ENCODE measurements around the gene BUB1.
"Not testable (repeated sequence)": the region's sequence is repeated elsewhere in the genome, so short reads cannot be mapped to it uniquely, and the experiment has no call there.

Gene BUB1

GRCh38 chr2:110702514-110703380 lies 24.9 kb upstream of the BUB1 start:
- Histone ChIP-seq H3K4me3 (no peak overlapping the region), H3K27ac (no peak overlapping the region), H3K4me1 (no peaks in the 10 kb centered on the region), H3K9me3 (no peaks in the 10 kb centered on the region), H3K36me3 (no peaks in the 10 kb centered on the region), H3K27me3 (no peaks in the 10 kb centered on the region)
- TF ChIP-seq CTCF (IDR thresholded peaks at IDR 0.05), result no peak
- no peak for DNase-seq
- intact Hi-C loops (cut with DNase I; ENCODE audit: low total_unique reads), result no loop called here

GRCh38 chr2:110698253-110698652 lies 20.4 kb upstream of the BUB1 start:
- H3K4me3 ChIP-seq; H3K36me3 ChIP-seq; H3K4me1 ChIP-seq; intact Hi-C loops (cut with DNase I; ENCODE audit: low total_unique reads); DNase-seq; H3K27ac ChIP-seq; H3K9me3 ChIP-seq; H3K27me3 ChIP-seq: not testable (repeated sequence)

- H3K27ac ChIP-seq; H3K27me3 ChIP-seq; DNase-seq; intact Hi-C loops (cut with DNase I; ENCODE audit: low total_unique reads); H3K9me3 ChIP-seq; H3K36me3 ChIP-seq; H3K4me1 ChIP-seq; H3K4me3 ChIP-seq: not testable (repeated sequence)
These were observed 17.5 kb upstream of the BUB1 start for GRCh38 chr2:110695146-110695898.

GRCh38 chr2:110691612-110692258 lies 13.9 kb upstream of the BUB1 start:
- no peaks in the 10 kb centered on the region for H3K4me1 ChIP-seq
- no peaks in the 10 kb centered on the region for H3K36me3 ChIP-seq
- DNase-seq, result no peak
- no peak overlapping the region for H3K4me3 ChIP-seq
- H3K27me3 ChIP-seq, result no peaks in the 10 kb centered on the region
- peaks cover 0 to 3% (median 0%) of the 10 kb centered on the region in 3 donors for H3K9me3 ChIP-seq
- intact Hi-C loops (cut with DNase I; ENCODE audit: low total_unique reads), result no loop called here
- H3K27ac ChIP-seq, result no peak overlapping the region
- no peak for TF ChIP-seq CTCF (IDR thresholded peaks at IDR 0.05)

GRCh38 chr2:110690083-110690965 lies 12.5 kb upstream of the BUB1 start:
- Histone ChIP-seq H3K27me3 (no peaks in the 10 kb centered on the region), H3K4me1 (no peaks in the 10 kb centered on the region), H3K27ac (no peak overlapping the region), H3K36me3 (no peaks in the 10 kb centered on the region), H3K9me3 (peaks cover 0 to 3% (median 0%) of the 10 kb centered on the region in 3 donors), H3K4me3 (no peak overlapping the region)
- DNase-seq, result no peak
- intact Hi-C loops (cut with DNase I; ENCODE audit: low total_unique reads), result no loop called here
- no peak for TF ChIP-seq CTCF (IDR thresholded peaks at IDR 0.05)

- no peak for TF ChIP-seq CTCF (IDR thresholded peaks at IDR 0.05)
- intact Hi-C loops (cut with DNase I; ENCODE audit: low total_unique reads), result loop anchor here (10.0 kb wide), 1 partner anchor 46 kb away; the partner anchor contains the start of gene ACOXL
These were observed 10.8 kb upstream of the BUB1 start for GRCh38 chr2:110688594-110689091.

GRCh38 chr2:110687775-110688484 lies 10.1 kb upstream of the BUB1 start:
- H3K27ac ChIP-seq, H3K4me3 ChIP-seq, H3K27me3 ChIP-seq, H3K4me1 ChIP-seq, DNase-seq, H3K36me3 ChIP-seq, H3K9me3 ChIP-seq: not testable (repeated sequence)
- intact Hi-C loops (cut with DNase I; ENCODE audit: low total_unique reads), result loop anchor here (10.0 kb wide), 1 partner anchor 47 kb away; the partner anchor contains the start of gene ACOXL

More at GRCh38 chr2:110688594-110689091, 10.8 kb upstream of the BUB1 start:
- Histone ChIP-seq H3K4me1 (no peaks in the 10 kb centered on the region), H3K4me3 (no peak overlapping the region), H3K36me3 (no peaks in the 10 kb centered on the region), H3K9me3 (peaks cover 0 to 3% (median 0%) of the 10 kb centered on the region in 3 donors), H3K27ac (no peak overlapping the region), H3K27me3 (no peaks in the 10 kb centered on the region)
- DNase-seq, result no peak

Measured in tibial artery (tissue), 4 donors.